A549 (cell line): ENCODE results near the gene FKBP7. TPM values are rescaled to one million over a fixed set of nuclear protein-coding genes. Genes with fewer than 3 reads are reported as not detected.
A peak's percentile ranks its signal among the peaks of the same experiment; 100 is the strongest.

Source experiments
- ATAC-seq, 2 experiments: fragments of 200-7000 bp in 1 of 2; fragments of >200 bp in 1 of 2; cut with Nextera tagmentation in 1 of 2; cut with Tn5 transposase in 1 of 2; 3 replicates each; pipeline versions ENCODE4 v1.8.0 to v1.9.1; 2018 to 2020; ENCODE audit warnings: mild to moderate bottlenecking in 1 of 2, moderate library complexity in 1 of 2
- CTCF ChIA-PET: fragments of 300-600 bp; sonication (Branson Sonifier 250); formaldehyde crosslinking; extraction: SDS; loops from one replicate; lab custom pipeline; 2021; ENCODE audit warnings: antibody characterized with exemption, inconsistent platforms; lab: Yijun Ruan, JAX
- POLR2A ChIA-PET: fragments of 350-600 bp; formaldehyde crosslinking; extraction: SDS; loops from one replicate; lab custom pipeline; 2021; ENCODE audit warnings: antibody characterized with exemption, inconsistent platforms; lab: Yijun Ruan, JAX
- DNase-seq, 2 experiments: peaks; one replicate each; pipeline versions ENCODE4 v3.0.0 to v3.0.0-alpha.2; 2011 to 2016; ENCODE audit warnings: low read depth in 1 of 2, low spot score in 1 of 2
- FAIRE-seq: peaks from 2 replicates; lab custom pipeline; 2011; peaks lifted over from hg19 to GRCh38; lab: Jason Lieb, UNC
- H3K27ac ChIP-seq, 2 experiments: fragments of >200 bp; sonication (Bioruptor Twin); formaldehyde crosslinking; 3 replicates each; pipeline ENCODE4 v1.5.1; 2016 to 2017
- H3K4me1 ChIP-seq: fragments of >200 bp; sonication (Bioruptor Twin); formaldehyde crosslinking; 3 replicates; pipeline ENCODE4 v1.6.1; 2016
- H3K4me2 ChIP-seq: fragments of >200 bp; sonication (Bioruptor Twin); formaldehyde crosslinking; 3 replicates; pipeline ENCODE4 v1.6.1; 2016
- H3K4me3 ChIP-seq: fragments of >200 bp; sonication (Bioruptor Twin); formaldehyde crosslinking; 3 replicates; pipeline ENCODE4 v1.5.1; 2016
- H3K9me3 ChIP-seq: fragments of >200 bp; sonication (Bioruptor Twin); formaldehyde crosslinking; 3 replicates; pipeline ENCODE4 v1.6.1; 2016
- BHLHE40 ChIP-seq: IDR thresholded peaks from 2 replicates; pipeline ENCODE4 v1.6.1; 2012; ENCODE audit warnings: low read depth, low read length, inconsistent platforms
- CEBPB ChIP-seq, 2 experiments: fragments of >200 bp in 1 of 2; sonication (Bioruptor Twin) in 1 of 2; formaldehyde crosslinking in 1 of 2; IDR thresholded peaks; 2 replicates each; pipeline ENCODE4 v1.6.1; 2012 to 2016
- CHD2 ChIP-seq: fragments of 150-350 bp; IDR thresholded peaks from 2 replicates; pipeline ENCODE4 v1.6.1; 2014; ENCODE audit warnings: low read length; ENCODE audit not compliant: partially characterized antibody
- ESRRA ChIP-seq: fragments of 150-350 bp; IDR thresholded peaks from 2 replicates; pipeline ENCODE4 v1.6.1; 2014; ENCODE audit warnings: mild to moderate bottlenecking, low read length, borderline replicate concordance
- FOSB ChIP-seq: fragments of 250-450 bp; sonication (Bioruptor Pico); IDR thresholded peaks from 2 replicates; pipeline ENCODE4 v1.5.0; 2020; ENCODE audit warnings: mild to moderate bottlenecking, moderate library complexity
- FOSL2 ChIP-seq, 2 experiments: fragments of 450-650 bp in 1 of 2; fragments of >200 bp in 1 of 2; sonication (Bioruptor Twin) in 1 of 2; formaldehyde crosslinking; IDR thresholded peaks; 2 replicates each; pipeline versions ENCODE4 v1.5.0 to v1.6.1; 2016 to 2020; ENCODE audit warnings: mild to moderate bottlenecking in 1 of 2, moderate library complexity in 1 of 2
- HEYL ChIP-seq: fragments of 250-450 bp; sonication (Bioruptor Pico); IDR thresholded peaks from 2 replicates; pipeline ENCODE4 v1.8.0; 2021; ENCODE audit warnings: mild to moderate bottlenecking, moderate library complexity
- HOXB13 ChIP-seq: fragments of 250-450 bp; sonication (Bioruptor Pico); IDR thresholded peaks from 2 replicates; pipeline ENCODE4 v1.5.0; 2020; ENCODE audit warnings: low read depth, mild to moderate bottlenecking, moderate library complexity
- MAZ ChIP-seq: fragments of 150-350 bp; IDR thresholded peaks from 2 replicates; pipeline ENCODE4 v1.6.1; 2014; ENCODE audit warnings: antibody characterized with exemption, low read depth, low read length, borderline replicate concordance
- MYC ChIP-seq: IDR thresholded peaks from 2 replicates; pipeline ENCODE4 v1.6.1; 2012; ENCODE audit warnings: mild to moderate bottlenecking, inconsistent platforms, low read length, improper control_type of control experiment, borderline replicate concordance
- PHF8 ChIP-seq: fragments of 200-600 bp; sonication (generic); IDR thresholded peaks from 2 replicates; pipeline ENCODE4 v1.6.1; 2016; ENCODE audit warnings: low read depth, mild to moderate bottlenecking, antibody characterized with exemption, moderate library complexity, borderline replicate concordance
- POLR2AphosphoS2 ChIP-seq: conservative IDR thresholded peaks from 2 replicates; pipeline ENCODE4 v1.6.1; 2012; ENCODE audit warnings: low read length, improper control_type of control experiment, inconsistent platforms
- RARB ChIP-seq: fragments of 250-450 bp; sonication (Bioruptor Pico); IDR thresholded peaks from 2 replicates; pipeline ENCODE4 v1.8.0; 2021; ENCODE audit warnings: mild to moderate bottlenecking, moderate library complexity
- RFX5 ChIP-seq: fragments of 450-650 bp; IDR thresholded peaks from 2 replicates; pipeline ENCODE4 v1.7.1; 2014; ENCODE audit warnings: antibody characterized with exemption, mild to moderate bottlenecking, moderate library complexity
- SMC3 ChIP-seq: fragments of >200 bp; sonication (Bioruptor Twin); formaldehyde crosslinking; IDR thresholded peaks from 3 replicates; pipeline ENCODE4 v1.6.1; 2018; ENCODE audit warnings: inconsistent platforms
- SREBF2 ChIP-seq: fragments of 450-650 bp; IDR thresholded peaks from 2 replicates; pipeline ENCODE4 v1.6.1; 2014; ENCODE audit warnings: mild to moderate bottlenecking, moderate library complexity
- TP53 ChIP-seq: fragments of 250-450 bp; sonication (Bioruptor Pico); IDR thresholded peaks from 2 replicates; pipeline ENCODE4 v1.5.0; 2021; ENCODE audit warnings: mild to moderate bottlenecking, moderate library complexity
- WGBS: methylation state at CpG from one replicate; pipeline ENCODE4 v1.1.6; 2017; ENCODE audit errors: missing lambda C conversion rate; 5-methylcytosine and 5-hydroxymethylcytosine counted together
- polyA plus RNA-seq, 4 experiments: library from polyadenylated mRNA; depleted of rRNA in 3 of 4; stranded (reverse); fragments of >200 nt; fragmentation: RNase III in 1 of 4; extraction: RNeasy Plus Mini Kit Qiagen cat#74134 plus additional on column Dnase treatment in 1 of 4; gene quantifications; 2 replicates in 3 of 4; 3 replicates in 1 of 4; pipeline ENCODE4 v1.2.3, GENCODE V29; 2011 to 2017
- TF ChIP-seq, protein P1 (sequence below): fragments of 200-600 bp; sonication (generic); IDR thresholded peaks from 2 replicates; pipeline ENCODE4 v1.6.1; 2016; ENCODE audit warnings: antibody characterized with exemption, mild to moderate bottlenecking, moderate library complexity
- TF ChIP-seq, protein P2 (sequence below): IDR thresholded peaks from 2 replicates; pipeline ENCODE4 v1.6.1; 2012

Gene FKBP7
- polyA plus RNA-seq, 2 of the 4 experiments (the other 2 are of a cell fraction): 15.2 to 23.7 TPM

DNA sequence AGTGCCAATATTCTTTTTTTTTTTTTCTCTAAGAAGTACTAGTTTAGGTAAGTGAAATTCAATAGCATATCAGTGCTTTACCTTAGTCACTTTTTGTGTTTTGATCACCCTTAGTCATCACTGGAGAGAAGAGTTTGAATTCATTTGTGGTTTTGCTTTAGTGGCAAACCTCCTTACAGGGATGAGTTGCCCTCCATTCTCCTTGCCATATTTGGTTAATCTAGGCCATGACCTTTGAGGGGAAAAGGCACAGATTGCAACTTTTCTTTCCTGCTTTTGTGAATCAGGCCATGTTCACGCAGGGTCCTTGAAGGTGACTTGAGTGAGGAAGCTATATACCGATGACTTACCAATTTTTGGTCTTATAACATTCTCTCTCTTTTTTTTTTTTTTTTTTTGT is 36.3 kb upstream of the FKBP7 start:
- no peak overlapping the region for H3K4me2 ChIP-seq
- no peaks in the 10 kb centered on the region for H3K9me3 ChIP-seq
- DNase-seq (no peak), FAIRE-seq (no peak), ATAC-seq (no peak; a peak in 1 of 6 replicates)
- no peak overlapping the region for H3K27ac ChIP-seq
- TF ChIP-seq, protein P1, sequence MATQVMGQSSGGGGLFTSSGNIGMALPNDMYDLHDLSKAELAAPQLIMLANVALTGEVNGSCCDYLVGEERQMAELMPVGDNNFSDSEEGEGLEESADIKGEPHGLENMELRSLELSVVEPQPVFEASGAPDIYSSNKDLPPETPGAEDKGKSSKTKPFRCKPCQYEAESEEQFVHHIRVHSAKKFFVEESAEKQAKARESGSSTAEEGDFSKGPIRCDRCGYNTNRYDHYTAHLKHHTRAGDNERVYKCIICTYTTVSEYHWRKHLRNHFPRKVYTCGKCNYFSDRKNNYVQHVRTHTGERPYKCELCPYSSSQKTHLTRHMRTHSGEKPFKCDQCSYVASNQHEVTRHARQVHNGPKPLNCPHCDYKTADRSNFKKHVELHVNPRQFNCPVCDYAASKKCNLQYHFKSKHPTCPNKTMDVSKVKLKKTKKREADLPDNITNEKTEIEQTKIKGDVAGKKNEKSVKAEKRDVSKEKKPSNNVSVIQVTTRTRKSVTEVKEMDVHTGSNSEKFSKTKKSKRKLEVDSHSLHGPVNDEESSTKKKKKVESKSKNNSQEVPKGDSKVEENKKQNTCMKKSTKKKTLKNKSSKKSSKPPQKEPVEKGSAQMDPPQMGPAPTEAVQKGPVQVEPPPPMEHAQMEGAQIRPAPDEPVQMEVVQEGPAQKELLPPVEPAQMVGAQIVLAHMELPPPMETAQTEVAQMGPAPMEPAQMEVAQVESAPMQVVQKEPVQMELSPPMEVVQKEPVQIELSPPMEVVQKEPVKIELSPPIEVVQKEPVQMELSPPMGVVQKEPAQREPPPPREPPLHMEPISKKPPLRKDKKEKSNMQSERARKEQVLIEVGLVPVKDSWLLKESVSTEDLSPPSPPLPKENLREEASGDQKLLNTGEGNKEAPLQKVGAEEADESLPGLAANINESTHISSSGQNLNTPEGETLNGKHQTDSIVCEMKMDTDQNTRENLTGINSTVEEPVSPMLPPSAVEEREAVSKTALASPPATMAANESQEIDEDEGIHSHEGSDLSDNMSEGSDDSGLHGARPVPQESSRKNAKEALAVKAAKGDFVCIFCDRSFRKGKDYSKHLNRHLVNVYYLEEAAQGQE: no peak
- TF ChIP-seq SMC3 (no peak), CHD2 (no peak), CEBPB (IDR thresholded peaks at IDR 0.05) (no peak), HEYL (CRISPR knock-in tag) (no peak), PHF8 (no peak), BHLHE40 (no peak), MYC (no peak), POLR2AphosphoS2 (no peak), ESRRA (no peak), HOXB13 (CRISPR knock-in tag) (no peak), FOSB (CRISPR knock-in tag) (no peak), RFX5 (no peak), TP53 (no peak), RARB (CRISPR knock-in tag) (no peak)
- TF ChIP-seq, protein P2, sequence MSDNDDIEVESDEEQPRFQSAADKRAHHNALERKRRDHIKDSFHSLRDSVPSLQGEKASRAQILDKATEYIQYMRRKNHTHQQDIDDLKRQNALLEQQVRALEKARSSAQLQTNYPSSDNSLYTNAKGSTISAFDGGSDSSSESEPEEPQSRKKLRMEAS: no peak
- no peaks in the 10 kb centered on the region for H3K4me1 ChIP-seq
- no peak overlapping the region for H3K4me3 ChIP-seq
- 91% methylated on average over 2 of the region's 2 CpGs for WGBS
- CTCF ChIA-PET: interaction anchor here (0.6 kb wide), 1 partner anchor 159 kb away, joined by 3 read pairs; no protein-coding TSS in a partner anchor
- POLR2A ChIA-PET: no interaction called here

DNA sequence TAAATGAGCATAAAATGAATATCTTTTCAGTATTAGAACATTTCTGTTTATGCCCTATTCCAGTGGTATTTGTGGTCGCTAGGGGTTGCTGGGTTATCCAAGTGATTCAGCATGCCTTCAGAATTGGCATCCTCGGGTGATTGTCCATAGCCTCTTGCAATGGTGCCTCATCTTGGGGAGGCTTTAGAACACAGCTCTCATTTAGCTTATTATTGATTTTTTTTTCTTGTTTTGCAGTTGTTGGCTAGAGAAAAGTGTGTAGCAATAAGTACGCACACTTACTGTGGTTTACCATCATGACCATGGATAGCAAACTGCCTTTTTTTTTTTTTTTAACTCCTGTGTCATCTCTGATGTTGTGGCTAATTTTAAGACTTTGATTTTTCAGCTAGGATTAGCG is 35.5 kb upstream of the FKBP7 start:
- no peak overlapping the region for H3K4me3 ChIP-seq
- CTCF ChIA-PET: interaction anchor here (3.1 kb wide), 1 partner anchor 9 kb away, joined by 8 read pairs; no protein-coding TSS in a partner anchor
- ATAC-seq: no peak
- TF ChIP-seq TP53 (no peak), RFX5 (peak; percentile 91), FOSL2 (IDR thresholded peaks at IDR 0.05) (no peak), FOSL2 (CRISPR knock-in tag; IDR thresholded peaks at IDR 0.05) (no peak), MAZ (no peak)
- WGBS: 94% methylated on average over 4 of the region's 4 CpGs
- H3K4me1 ChIP-seq: no peaks in the 10 kb centered on the region
- no peaks in the 10 kb centered on the region for H3K9me3 ChIP-seq
- FAIRE-seq: no peak
- no peak overlapping the region for H3K27ac ChIP-seq
- POLR2A ChIA-PET: no interaction called here
- H3K4me2 ChIP-seq: no peak overlapping the region
- DNase-seq: no peak

DNA sequence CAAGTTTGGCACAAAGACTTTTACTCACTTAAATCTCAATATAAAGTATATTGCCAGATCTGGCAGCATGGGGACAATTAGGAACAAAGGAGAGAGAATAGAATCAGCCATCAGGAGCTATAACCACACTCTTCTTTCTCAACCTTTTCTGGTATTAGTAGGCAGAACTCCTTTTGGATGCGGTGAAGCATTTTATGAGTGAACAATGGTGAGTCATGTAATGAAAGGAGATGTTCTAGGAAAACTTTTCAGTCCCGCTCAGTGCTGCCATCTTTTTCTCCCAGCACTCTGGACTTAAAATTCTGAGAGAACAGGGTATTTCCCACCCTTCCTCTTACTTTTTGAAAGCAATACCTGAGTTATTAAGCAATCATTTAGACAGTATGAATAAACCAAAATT is 34.1 kb upstream of the FKBP7 start:
- POLR2A ChIA-PET: no interaction called here
- no peak for FAIRE-seq
- Histone ChIP-seq H3K27ac (no peak overlapping the region), H3K9me3 (no peaks in the 10 kb centered on the region), H3K4me3 (no peak overlapping the region), H3K4me1 (no peaks in the 10 kb centered on the region), H3K4me2 (no peak overlapping the region)
- no peak for DNase-seq
- ATAC-seq: no peak
- 87% methylated on average over 2 of the region's 2 CpGs for WGBS
- CTCF ChIA-PET: interaction anchor here (3.1 kb wide), 1 partner anchor 10 kb away, joined by 8 read pairs; no protein-coding TSS in a partner anchor
- TF ChIP-seq FOSL2 (IDR thresholded peaks at IDR 0.05): no peak
- peak; percentile 9; the same call in 1 of the 2 replicates for TF ChIP-seq FOSL2 (CRISPR knock-in tag; IDR thresholded peaks at IDR 0.05)
- TF ChIP-seq SREBF2: no peak
- TF ChIP-seq, all 56 proteins: peak for 1
